Stimulated activated CD4-positive, alpha-beta T cell treated with anti-CD3 and anti-CD28 coated beads, Interleukin-2, amount 100 ng/mL, for 4 hours (primary cell): ENCODE measurements around the gene SNX20.

Source experiments
- DNase-seq: peaks from one replicate; pipeline ENCODE4 v3.0.0-alpha.2; 2020; ENCODE audit warnings: low read depth

The SNX20 gene

DNA sequence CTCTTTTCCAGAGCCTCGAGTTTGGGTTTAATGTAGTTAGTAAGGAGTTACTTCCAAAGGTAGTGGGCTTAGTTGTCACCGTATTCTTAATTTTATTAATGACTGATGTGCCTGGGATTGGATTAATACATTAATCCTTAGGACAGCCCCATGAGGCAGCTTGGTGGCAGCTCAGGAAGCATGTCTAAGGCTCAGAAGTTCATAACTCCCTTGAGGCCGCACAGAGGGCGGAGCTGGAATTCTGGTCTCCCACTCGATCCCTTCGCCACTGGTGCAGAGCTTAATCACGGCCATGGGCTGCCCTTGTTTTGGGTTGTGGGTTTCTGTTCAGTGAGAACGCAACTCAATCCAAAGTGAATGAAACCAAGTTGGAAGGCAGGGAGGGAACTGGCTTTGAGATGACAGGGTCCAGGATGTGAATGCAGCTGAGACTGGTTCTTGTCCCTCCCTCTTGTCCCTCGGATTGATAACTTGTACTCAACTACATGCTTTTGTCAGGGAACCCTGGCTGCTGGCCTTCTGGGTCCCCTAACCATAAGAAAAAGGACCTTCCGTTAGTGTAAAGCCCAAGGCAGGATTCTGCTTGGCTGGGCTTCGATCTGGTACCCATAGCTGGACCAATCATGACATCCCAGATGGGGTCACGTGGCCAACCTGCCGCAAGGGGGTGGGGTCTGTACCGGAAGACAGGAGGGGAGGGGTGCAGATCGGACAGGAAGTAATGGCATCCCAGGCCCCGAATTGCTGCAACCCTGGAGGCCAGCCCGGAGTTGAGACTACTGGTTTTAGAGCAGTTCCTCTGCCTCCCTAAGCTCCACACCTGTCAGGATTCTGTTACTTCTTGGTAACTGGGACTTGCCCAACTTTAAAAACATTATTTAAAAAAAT is 45.4 kb downstream of the SNX20 start:
- no peak for DNase-seq

- no peak for DNase-seq
Measured at GRCh38 chr16:50634947-50635346, 46.2 kb downstream of the SNX20 start.

- DNase-seq, result no peak
Measured at GRCh38 chr16:50634090-50634489, 47.0 kb downstream of the SNX20 start.

GRCh38 chr16:50632927-50633800 is 47.9 kb downstream of the SNX20 start:
- no peak for DNase-seq

- no peak for DNase-seq
Measured at GRCh38 chr16:50631985-50632576, 49.0 kb downstream of the SNX20 start.

GRCh38 chr16:50631249-50631984 is 49.7 kb downstream of the SNX20 start:
- DNase-seq, result no peak

GRCh38 chr16:50630394-50631020 is 50.6 kb downstream of the SNX20 start:
- DNase-seq, result no peak

GRCh38 chr16:50629334-50629733 is 51.8 kb downstream of the SNX20 start:
- no peak for DNase-seq

DNA sequence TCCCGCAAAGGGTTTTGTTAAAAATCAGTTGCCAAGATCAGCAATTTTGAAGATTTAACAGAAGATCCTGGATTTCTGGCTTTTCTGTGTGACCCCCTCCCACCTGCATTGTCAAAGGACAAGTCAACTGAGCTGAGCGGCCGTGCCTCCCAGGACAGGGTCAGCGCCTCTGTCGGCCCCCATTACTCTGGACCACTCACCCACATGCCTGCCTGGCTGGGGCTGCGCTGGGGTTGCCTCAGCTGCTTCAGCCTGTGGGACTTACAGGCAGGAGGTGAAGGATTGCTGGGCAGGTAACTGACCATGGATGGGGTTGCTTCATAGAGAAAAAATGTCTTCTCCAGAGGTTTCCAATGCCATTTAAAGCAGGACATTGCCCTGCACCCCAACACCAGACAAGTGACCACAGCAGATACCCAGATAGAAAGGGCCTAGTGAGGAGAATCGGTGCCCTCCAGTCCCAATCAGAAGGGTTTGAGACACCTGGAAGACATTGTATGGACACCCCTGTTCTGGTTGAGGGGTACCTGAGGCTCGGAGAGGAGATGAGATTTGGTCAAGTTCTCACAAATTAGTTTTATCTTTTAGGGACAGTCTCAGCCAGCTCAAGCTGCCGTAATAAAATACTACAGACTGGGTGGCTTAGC is 52.8 kb downstream of the SNX20 start:
- no peak for DNase-seq

DNA sequence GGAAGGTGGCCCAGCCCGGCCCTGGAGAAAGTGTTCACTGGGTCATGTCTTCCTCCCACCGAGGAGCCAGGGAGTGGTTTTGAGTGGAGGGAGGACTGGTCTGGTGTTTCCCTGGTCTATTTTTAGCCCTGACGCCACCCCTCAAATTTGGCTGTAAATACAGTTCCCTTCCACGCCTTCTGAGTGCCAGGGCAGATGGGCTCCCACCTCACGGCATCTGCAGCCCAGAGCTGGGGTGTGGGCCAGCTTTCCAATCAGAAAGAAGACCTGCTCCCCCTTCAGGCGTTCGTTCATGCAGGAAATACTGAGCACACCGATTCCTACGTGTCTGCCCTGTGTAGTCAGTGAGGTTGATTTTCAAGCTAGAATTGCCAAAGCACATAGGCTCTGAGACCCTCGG is 53.7 kb downstream of the SNX20 start:
- peak; percentile 33 for DNase-seq

GRCh38 chr16:50626868-50627267 is 54.2 kb downstream of the SNX20 start:
- DNase-seq, result no peak

- no peak for DNase-seq
Measured at GRCh38 chr16:50625374-50625773, 55.7 kb downstream of the SNX20 start.

- no peak for DNase-seq
Measured at GRCh38 chr16:50624449-50624970, 56.6 kb downstream of the SNX20 start.

- no peak for DNase-seq
Measured at GRCh38 chr16:50622643-50623369, 58.3 kb downstream of the SNX20 start.

- DNase-seq, result no peak
Measured at GRCh38 chr16:50622029-50622428, 59.1 kb downstream of the SNX20 start.
